NCI-H2029 (cell line): ENCODE results near the gene TMEM150A.
"Not testable (repeated sequence)": the region's sequence is repeated elsewhere in the genome, so short reads cannot be mapped to it uniquely, and the experiment has no call there.

Experiments used
- DNase-seq: peaks from one replicate; lab custom pipeline; 2025; lab: John Stamatoyannopoulos, UW

TMEM150A gene

DNA sequence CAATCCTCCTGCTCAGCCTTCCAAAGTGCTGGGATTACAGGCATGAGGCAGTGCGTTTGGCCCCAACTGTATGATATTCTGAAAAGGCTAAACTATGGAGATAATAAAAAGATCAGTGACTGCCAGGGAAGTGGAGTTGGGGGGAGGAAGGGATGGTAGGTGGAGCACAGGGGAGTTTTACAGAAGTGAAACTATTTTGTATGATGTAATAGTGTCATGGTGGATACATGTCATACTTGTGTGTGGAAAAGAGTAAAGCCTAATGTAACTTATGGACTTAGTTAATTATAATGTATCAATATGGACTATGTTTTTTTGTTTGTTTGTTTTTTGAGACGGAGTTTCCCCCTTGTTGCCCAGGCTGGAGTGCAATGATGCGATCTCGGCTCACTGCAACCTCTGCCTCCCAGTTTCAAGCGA, 38.3 kb downstream of the TMEM150A start:
- no peak for DNase-seq

DNA sequence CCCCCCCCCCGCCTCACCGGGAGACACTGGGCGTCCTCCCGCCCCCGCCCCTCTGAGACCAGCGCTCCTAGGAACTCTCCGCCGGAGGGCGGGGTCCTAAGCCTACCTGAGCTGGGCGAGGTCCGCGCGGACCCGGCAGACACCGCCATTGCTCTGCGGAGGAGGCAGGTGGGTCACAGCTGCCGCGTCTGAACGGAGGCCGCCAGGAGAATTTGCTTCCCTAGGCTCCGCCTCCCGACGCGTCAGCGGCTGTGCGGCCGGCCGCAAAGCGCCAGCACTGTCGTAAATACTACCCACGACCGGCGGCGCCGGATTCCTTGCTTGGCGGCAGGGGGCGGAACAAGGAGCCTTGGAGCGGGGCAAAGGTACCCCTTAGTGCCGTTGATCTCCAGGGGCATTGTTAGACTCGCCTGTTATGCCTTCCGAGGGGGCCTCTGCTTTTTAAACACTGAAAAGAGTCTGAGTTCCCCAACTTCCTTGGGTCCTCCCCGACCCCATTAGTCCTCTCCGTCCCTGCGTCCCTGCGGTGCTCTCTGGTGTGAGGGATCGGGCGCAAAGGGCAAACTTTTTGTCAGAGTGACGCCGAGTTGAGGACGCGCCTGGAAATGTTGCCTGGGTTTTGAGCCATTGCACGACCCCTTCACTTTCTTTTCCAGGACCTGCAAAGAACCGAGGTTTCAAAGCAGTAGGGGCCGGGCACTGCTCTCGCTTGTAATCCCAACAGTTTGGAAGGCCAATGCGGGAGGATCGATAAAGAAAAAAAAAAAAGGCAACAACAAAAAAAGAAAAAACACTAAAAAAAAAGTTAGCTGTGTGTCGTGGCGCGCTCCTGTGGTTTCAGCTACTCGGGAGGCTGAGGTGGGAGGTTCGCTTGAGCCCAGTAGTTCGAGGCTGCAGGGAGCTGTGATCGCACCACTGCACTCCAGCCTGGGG, 41.0 kb downstream of the TMEM150A start, which contains the start of gene GGCX:
Gene GGCX (minus strand): TSS at position 214 of the 933 bp plus-strand sequence. CDS start 65 bp downstream, at position 149.
- DNase-seq: peak; percentile 87

GRCh38 chr2:85560812-85561279, 41.7 kb downstream of the TMEM150A start:
- DNase-seq: no peak

- not testable (repeated sequence) for DNase-seq
Observed at GRCh38 chr2:85560403-85560726, 42.1 kb downstream of the TMEM150A start.

- no peak for DNase-seq
Observed at GRCh38 chr2:85558160-85558559, 44.3 kb downstream of the TMEM150A start.

GRCh38 chr2:85557130-85557529, 45.4 kb downstream of the TMEM150A start:
- DNase-seq: no peak

DNA sequence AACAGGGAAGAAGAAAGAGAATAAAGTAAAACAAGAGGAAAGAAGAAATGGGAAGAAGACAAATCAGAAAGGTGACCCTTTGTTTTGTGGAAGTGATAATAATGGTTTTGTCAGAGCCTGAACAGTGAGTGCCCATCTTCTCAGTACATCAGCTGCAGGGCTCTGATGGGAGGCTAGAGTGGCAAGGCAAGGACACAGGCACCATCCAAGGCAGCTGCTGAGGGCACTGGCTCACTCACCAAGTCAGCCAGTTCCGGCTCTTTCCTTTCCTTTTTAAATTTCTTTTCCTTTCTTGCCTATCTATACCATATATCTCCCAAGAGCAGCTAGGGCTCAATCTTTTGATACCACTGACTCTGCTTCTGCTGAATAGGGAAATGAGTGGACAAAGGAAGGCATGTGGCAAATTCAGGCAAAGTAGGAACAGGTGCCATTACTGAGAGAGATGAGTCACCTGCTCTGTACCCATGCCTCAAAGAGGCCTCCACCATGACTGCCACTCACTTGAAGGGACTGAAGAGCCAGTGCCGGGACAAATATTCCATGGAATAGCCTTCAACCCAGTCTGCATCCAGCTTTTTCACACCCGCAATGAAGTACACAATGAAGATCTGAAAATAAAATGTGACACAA, 47.4 kb downstream of the TMEM150A start:
- DNase-seq: no peak

- no peak for DNase-seq
Observed at GRCh38 chr2:85553184-85553583, 49.3 kb downstream of the TMEM150A start.

GRCh38 chr2:85551698-85552678, 50.5 kb downstream of the TMEM150A start:
- peak; percentile 58 for DNase-seq

GRCh38 chr2:85550486-85550885, 52.0 kb downstream of the TMEM150A start:
- no peak for DNase-seq

DNA sequence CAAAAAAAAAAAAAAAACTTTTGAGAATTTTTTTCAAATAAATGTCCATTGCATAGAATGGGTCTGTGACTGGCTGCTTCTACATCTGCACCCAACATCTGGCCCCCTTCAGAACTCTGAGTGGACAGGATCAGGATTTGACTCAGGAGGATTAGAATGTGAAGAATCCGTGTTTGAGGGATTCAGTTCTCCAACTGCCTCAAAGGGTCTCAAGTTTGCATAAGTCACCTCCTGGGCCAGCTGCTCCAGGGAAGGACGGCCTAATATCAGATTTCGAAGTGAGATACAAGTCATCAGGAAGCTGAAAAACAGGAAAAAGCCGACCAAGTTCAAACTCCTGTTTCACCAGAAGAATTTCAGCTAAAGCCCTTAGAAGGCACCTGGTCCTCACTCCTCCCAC, 52.7 kb downstream of the TMEM150A start:
- no peak for DNase-seq

DNA sequence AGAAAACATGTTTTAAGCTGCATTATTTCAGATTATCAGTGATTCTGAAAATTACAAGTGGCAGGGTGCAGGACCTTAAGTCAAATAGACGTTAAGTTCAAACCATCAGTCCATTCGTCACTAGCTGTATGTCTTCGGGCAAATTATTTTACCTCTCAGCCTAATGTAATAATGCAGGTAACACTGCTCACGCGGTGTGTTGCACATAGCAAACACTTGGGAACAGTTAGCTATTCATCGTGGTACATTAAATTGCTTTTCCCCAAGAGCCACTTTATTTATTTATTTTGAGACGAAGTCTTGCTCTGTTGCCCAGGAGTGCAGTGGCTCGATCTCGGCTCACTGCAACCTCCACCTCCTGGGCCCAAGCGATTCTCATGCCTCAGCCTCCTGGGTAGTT, 53.4 kb downstream of the TMEM150A start:
- DNase-seq: no peak

DNA sequence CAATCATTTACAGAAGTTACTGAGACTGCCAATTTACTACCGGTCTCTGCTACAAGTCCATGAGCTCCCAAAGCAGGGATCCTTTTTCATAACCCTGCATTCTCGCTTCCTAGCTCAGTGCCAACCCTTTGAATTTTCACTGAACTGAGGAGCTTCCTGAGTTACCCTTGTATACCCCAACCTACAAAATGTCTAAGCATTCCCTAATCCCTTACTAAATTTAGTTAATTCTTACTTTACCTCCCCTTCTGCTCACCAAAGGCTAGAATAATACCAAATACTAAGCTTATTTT, 53.9 kb downstream of the TMEM150A start:
- no peak for DNase-seq
